Body of pancreas (tissue), 4 donors: ENCODE data around the gene POLR3H. TPM values are rescaled to one million over a fixed set of nuclear protein-coding genes. Genes with fewer than 3 reads are reported as not detected.

Experiments used
- ATAC-seq: fragments of 150-250 bp; one replicate; pipeline ENCODE4 v1.9.1; 2016
- DNase-seq, 4 donors: peaks; one replicate each; pipeline ENCODE4 v3.0.0-alpha.2; 2019
- H3K27ac ChIP-seq, 4 donors: fragments of 200-600 bp; sonication (generic); 1 replicate in 3 of 4; 2 replicates in 1 of 4; pipeline versions ENCODE4 v1.5.1 to v1.6.1; 2016 to 2019; ENCODE audit warnings: mild to moderate bottlenecking in 1 of 4, mixed read lengths in 1 of 4, moderate library complexity in 1 of 4
- H3K27me3 ChIP-seq, 2 donors: fragments of 200-600 bp; sonication (generic); one replicate each; pipeline ENCODE4 v1.6.0; 2016; ENCODE audit warnings: mild to moderate bottlenecking in 1 of 2
- H3K36me3 ChIP-seq, 2 donors: fragments of 200-600 bp; sonication (generic); replicated peaks in 1 of 2; 2 replicates each; pipeline ENCODE4 v1.5.1; 2016; ENCODE audit warnings: low read depth in 2 of 2; ENCODE audit not compliant: insufficient read depth in 1 of 2
- H3K4me1 ChIP-seq: fragments of 200-600 bp; sonication (generic); one replicate; pipeline ENCODE4 v1.6.0; 2016
- H3K4me3 ChIP-seq, 2 donors: fragments of 200-600 bp; sonication (generic); 1 replicate in 1 of 2; 2 replicates in 1 of 2; pipeline ENCODE4 v1.5.1; 2016 to 2019
- H3K9me3 ChIP-seq, 3 donors: fragments of 200-600 bp; sonication (generic); 1 replicate in 2 of 3; 2 replicates in 1 of 3; pipeline ENCODE4 v1.5.1; 2016
- CTCF ChIP-seq, 7 experiments: fragments of 450-650 bp in 4 of 7; fragments of 200-600 bp in 3 of 7; sonication (generic) in 3 of 7; IDR thresholded peaks; one replicate each; pipeline ENCODE4 v1.5.1; 2016 to 2019; ENCODE audit warnings: antibody characterized with exemption in 7 of 7
- POLR2A ChIP-seq, 3 donors: fragments of 450-650 bp; IDR thresholded peaks; one replicate each; pipeline ENCODE4 v1.6.1; 2016; ENCODE audit warnings: antibody characterized with exemption in 3 of 3, mild to moderate bottlenecking in 2 of 3
- WGBS, 2 donors: methylation state at CpG; one replicate each; pipeline ENCODE4 v1.1.5; 2017; 5-methylcytosine and 5-hydroxymethylcytosine counted together
- intact Hi-C: fragments of 100-400 bp; cut with DNase I; formaldehyde crosslinking; loops from one replicate; pipeline ENCODE4 v1.15.1; 2023
- total RNA-seq, 2 donors: library from RNA; depleted of rRNA; stranded (reverse); fragments of >200 nt; gene quantifications; one replicate each; pipeline ENCODE4 v1.1.0, GENCODE V29; 2016

POLR3H gene
- total RNA-seq, 2 donors from 2014 or later: 18.9 to 24.7 TPM

GRCh38 chr22:41498303-41498835 is 45.9 kb downstream of the POLR3H start:
- DNase-seq: no peak
- WGBS, 2 donors: 61 to 70% methylated on average over 4 to 6 of the region's 6 CpGs
- no peak overlapping the region for H3K27ac ChIP-seq

GRCh38 chr22:41491374-41492100 is 52.7 kb downstream of the POLR3H start:
- DNase-seq: no peak
- no peaks in the 10 kb centered on the region for H3K27me3 ChIP-seq
- ATAC-seq: peak; percentile 30
- 82 to 84% methylated on average over 5 of the region's 5 CpGs for WGBS, 2 donors
- no peaks in the 10 kb centered on the region for H3K9me3 ChIP-seq
- H3K4me3 ChIP-seq: no peak overlapping the region
- H3K36me3 ChIP-seq: no peaks in the 10 kb centered on the region
- intact Hi-C loops: no loop called here
- H3K27ac ChIP-seq: no peak overlapping the region
- TF ChIP-seq POLR2A (IDR thresholded peaks at IDR 0.05) (no peak), CTCF (IDR thresholded peaks at IDR 0.05) (no peak)
- H3K4me1 ChIP-seq: peaks cover 37% of the 10 kb centered on the region

More at GRCh38 chr22:41498303-41498835, 45.9 kb downstream of the POLR3H start:
- TF ChIP-seq CTCF (IDR thresholded peaks at IDR 0.05) (no peak), POLR2A (IDR thresholded peaks at IDR 0.05) (no peak)
- H3K4me3 ChIP-seq: no peak overlapping the region
- no peaks in the 10 kb centered on the region for H3K27me3 ChIP-seq
- no peak for ATAC-seq
- H3K36me3 ChIP-seq: peaks cover 0 to 3% of the 10 kb centered on the region in 2 donors
- H3K9me3 ChIP-seq: no peaks in the 10 kb centered on the region
- H3K4me1 ChIP-seq: no peaks in the 10 kb centered on the region
- intact Hi-C loops: no loop called here

DNA sequence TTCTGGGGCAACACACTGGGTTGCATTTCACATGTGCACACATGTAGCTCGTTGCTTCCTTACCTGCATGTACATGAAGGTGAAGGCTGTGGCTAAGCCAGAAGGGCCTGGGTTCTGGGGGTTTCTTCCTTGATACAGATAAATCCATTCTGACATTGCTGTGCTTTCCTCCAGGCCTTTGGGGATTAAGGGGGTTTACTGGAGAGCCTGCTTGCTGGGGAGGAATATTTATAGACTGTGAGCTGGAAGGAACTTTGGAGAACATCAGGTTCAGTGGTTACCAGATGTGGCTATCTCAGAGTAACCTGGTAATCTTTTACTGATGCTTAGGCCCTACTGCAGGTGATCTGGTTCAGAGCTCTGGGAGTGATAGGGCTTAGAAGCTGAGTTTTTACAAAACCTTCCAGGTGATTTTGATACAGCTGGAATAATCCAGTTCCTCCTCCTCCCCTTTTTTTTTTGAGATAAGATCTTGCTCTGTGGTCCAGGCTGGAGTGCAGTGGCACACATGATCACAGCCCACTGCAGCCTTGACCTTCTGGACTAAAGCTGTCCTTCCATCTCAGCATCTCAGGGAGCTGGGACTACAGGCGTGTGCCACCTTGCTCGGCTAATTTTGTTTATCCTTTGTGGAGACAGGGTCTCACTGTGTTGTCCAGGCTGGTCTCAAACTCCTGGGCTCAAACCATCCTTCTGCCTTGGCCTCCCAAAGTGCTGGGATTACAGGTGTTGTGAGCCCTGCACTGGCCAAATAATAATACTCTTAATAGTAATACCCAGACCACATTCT is 55.5 kb downstream of the POLR3H start:
- 59 to 60% methylated on average over 3 of the region's 3 CpGs for WGBS, 2 donors
- TF ChIP-seq CTCF (IDR thresholded peaks at IDR 0.05) (no peak), POLR2A (IDR thresholded peaks at IDR 0.05) (no peak)
- Histone ChIP-seq H3K4me1 (peaks cover 37% of the 10 kb centered on the region), H3K27me3 (no peaks in the 10 kb centered on the region), H3K27ac (peak overlapping the region in 1 of 4 donors; percentile 29), H3K9me3 (no peaks in the 10 kb centered on the region), H3K36me3 (no peaks in the 10 kb centered on the region), H3K4me3 (no peak overlapping the region)
- no peak for DNase-seq
- ATAC-seq: no peak
- intact Hi-C loops: no loop called here

GRCh38 chr22:41488076-41488475 is 56.2 kb downstream of the POLR3H start:
- no peaks in the 10 kb centered on the region for H3K36me3 ChIP-seq
- TF ChIP-seq CTCF (IDR thresholded peaks at IDR 0.05): no peak
- no peak for TF ChIP-seq POLR2A (IDR thresholded peaks at IDR 0.05)
- ATAC-seq (no peak), DNase-seq (no peak)
- no peak overlapping the region for H3K27ac ChIP-seq
- 56 to 65% methylated on average over 4 of the region's 4 CpGs for WGBS, 2 donors
- intact Hi-C loops: no loop called here
- H3K9me3 ChIP-seq: no peaks in the 10 kb centered on the region
- H3K4me1 ChIP-seq: peaks cover 37% of the 10 kb centered on the region
- H3K27me3 ChIP-seq: no peaks in the 10 kb centered on the region
- H3K4me3 ChIP-seq: no peak overlapping the region
